HG02759 (cell line): ENCODE results near the gene UBXN10.

Experiments
- ATAC-seq: cut with Tn5 transposase; IDR thresholded peaks from one replicate; pipeline ENCODE4 v1.9.1; 2021; ENCODE audit warnings: mild to moderate bottlenecking, moderate library complexity; ENCODE audit not compliant: unreplicated experiment

UBXN10 gene

GRCh38 chr1:20233394-20233793 is 47.5 kb downstream of the UBXN10 start:
- no peak for ATAC-seq

DNA sequence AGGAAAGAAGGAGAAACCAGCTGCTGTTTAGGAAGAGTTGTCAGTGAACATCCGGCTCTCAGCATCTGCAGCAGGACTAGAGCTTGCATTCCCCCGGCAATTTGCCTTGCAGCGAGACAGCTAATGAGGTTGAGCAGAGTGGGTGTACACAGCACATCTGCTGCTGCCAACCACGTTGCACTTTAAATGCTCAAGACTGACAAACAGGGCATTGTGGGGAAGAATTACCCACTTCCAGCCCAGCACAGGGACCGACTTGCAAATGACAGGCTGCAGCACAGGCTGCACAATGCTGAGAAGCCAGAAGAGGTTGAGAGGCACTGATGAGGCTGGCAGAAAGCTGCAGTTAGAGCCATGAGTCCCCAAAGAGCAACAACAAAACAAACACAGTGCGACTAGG is 48.0 kb downstream of the UBXN10 start:
- no peak for ATAC-seq

GRCh38 chr1:20234788-20235535 is 49.1 kb downstream of the UBXN10 start:
- no peak for ATAC-seq

- ATAC-seq, result no peak
These were observed 51.8 kb downstream of the UBXN10 start for GRCh38 chr1:20237646-20238045.

GRCh38 chr1:20240012-20240411 is 54.1 kb downstream of the UBXN10 start:
- no peak for ATAC-seq

GRCh38 chr1:20242890-20243479 is 57.1 kb downstream of the UBXN10 start:
- no peak for ATAC-seq
